T-helper 2 cell treated with Interferon-gamma antibody and Interleukin-4, amounts not matched to agents 100 ng/mL and 5 ng/mL, for 36 hours (primary cell): ENCODE measurements around the gene ATRNL1. TPM values are rescaled to one million over a fixed set of nuclear protein-coding genes. Genes with fewer than 3 reads are reported as not detected.

Source experiments
- intact Hi-C: fragments of 100-400 bp; cut with micrococcal nuclease; formaldehyde crosslinking; loops from one replicate; pipeline ENCODE4 v1.15.1; 2023
- total RNA-seq: library from RNA; stranded (reverse); gene quantifications from 2 replicates; pipeline ENCODE4 v1.2.3, GENCODE V29; 2022

Gene ATRNL1
- total RNA-seq, 1 donor from 2014 or later, result 0.73 TPM

GRCh38 chr10:115972426-115972825 is 879.3 kb downstream of the ATRNL1 start:
- intact Hi-C loops, result no loop called here

- intact Hi-C loops, result no loop called here
These were observed 881.2 kb downstream of the ATRNL1 start for GRCh38 chr10:115974351-115974750.

- intact Hi-C loops, result no loop called here
These were observed 881.8 kb downstream of the ATRNL1 start for GRCh38 chr10:115974816-115975430.

- intact Hi-C loops, result no loop called here
These were observed 882.3 kb downstream of the ATRNL1 start for GRCh38 chr10:115975506-115975905.

- intact Hi-C loops, result no loop called here
These were observed 883.2 kb downstream of the ATRNL1 start for GRCh38 chr10:115976342-115976741.

- intact Hi-C loops, result no loop called here
These were observed 884.7 kb downstream of the ATRNL1 start for GRCh38 chr10:115977855-115978254.

GRCh38 chr10:115979576-115979975 is 886.4 kb downstream of the ATRNL1 start:
- intact Hi-C loops, result no loop called here

- intact Hi-C loops, result no loop called here
These were observed 887.3 kb downstream of the ATRNL1 start for GRCh38 chr10:115980470-115980869.

GRCh38 chr10:115981081-115981480 is 887.9 kb downstream of the ATRNL1 start:
- intact Hi-C loops, result no loop called here

GRCh38 chr10:115982076-115982475 is 888.9 kb downstream of the ATRNL1 start:
- intact Hi-C loops, result no loop called here

- intact Hi-C loops, result no loop called here
These were observed 889.4 kb downstream of the ATRNL1 start for GRCh38 chr10:115982526-115982925.

- intact Hi-C loops, result no loop called here
These were observed 892.6 kb downstream of the ATRNL1 start for GRCh38 chr10:115985786-115986185.

- intact Hi-C loops, result no loop called here
These were observed 895.2 kb downstream of the ATRNL1 start for GRCh38 chr10:115988380-115988779.

GRCh38 chr10:115989621-115990020 is 896.5 kb downstream of the ATRNL1 start:
- intact Hi-C loops, result no loop called here

GRCh38 chr10:115992236-115992986 is 899.2 kb downstream of the ATRNL1 start:
- intact Hi-C loops, result no loop called here

GRCh38 chr10:115996031-115996430 is 902.9 kb downstream of the ATRNL1 start:
- intact Hi-C loops, result no loop called here

- intact Hi-C loops, result no loop called here
These were observed 905.1 kb downstream of the ATRNL1 start for GRCh38 chr10:115998301-115998700.

Other genes starting within 250 kb of the ATRNL1 start
- gene TRUB1, start 155.2 kb upstream of the ATRNL1 start, total RNA-seq, result 14.8 and 16.9 TPM in 2 replicates